Suprapubic skin (tissue), 4 donors: ENCODE data around the gene RNF31. TPM values are rescaled to one million over a fixed set of nuclear protein-coding genes. Genes with fewer than 3 reads are reported as not detected.
A peak's percentile ranks its signal among the peaks of the same experiment; 100 is the strongest.

ENCODE experiments used
- DNase-seq, 2 donors: peaks; one replicate each; pipeline ENCODE4 v3.0.0-alpha.2; 2019; ENCODE audit warnings: low spot score in 2 of 2
- H3K27ac ChIP-seq: fragments of 200-600 bp; sonication (generic); one replicate; pipeline ENCODE4 v1.5.1; 2019
- H3K27me3 ChIP-seq: fragments of 200-600 bp; sonication (generic); one replicate; pipeline ENCODE4 v1.5.1; 2019
- H3K36me3 ChIP-seq: fragments of 200-600 bp; sonication (generic); one replicate; pipeline ENCODE4 v1.5.1; 2019
- H3K4me1 ChIP-seq: fragments of 200-600 bp; sonication (generic); one replicate; pipeline ENCODE4 v1.5.1; 2019
- H3K4me3 ChIP-seq: fragments of 200-600 bp; sonication (generic); one replicate; pipeline ENCODE4 v1.5.1; 2019; ENCODE audit warnings: mild to moderate bottlenecking
- H3K9me3 ChIP-seq: fragments of 200-600 bp; sonication (generic); one replicate; pipeline ENCODE4 v1.5.1; 2019
- EP300 ChIP-seq: sonication (generic); formaldehyde crosslinking; IDR thresholded peaks from one replicate; pipeline ENCODE4 v1.6.1; 2017; ENCODE audit warnings: antibody characterized with exemption
- POLR2A ChIP-seq, 2 donors: fragments of 450-650 bp; IDR thresholded peaks; one replicate each; pipeline ENCODE4 v1.6.1; 2017; ENCODE audit warnings: antibody characterized with exemption in 2 of 2, mild to moderate bottlenecking in 2 of 2, moderate library complexity in 2 of 2
- POLR2AphosphoS5 ChIP-seq, 3 donors: sonication (generic); formaldehyde crosslinking; IDR thresholded peaks; one replicate each; pipeline ENCODE4 v1.6.1; 2017; ENCODE audit warnings: antibody characterized with exemption in 3 of 3
- WGBS: methylation state at CpG from one replicate; pipeline ENCODE4 v1.1.5; 2018; 5-methylcytosine and 5-hydroxymethylcytosine counted together
- total RNA-seq, 4 donors: library from RNA; depleted of rRNA; stranded (reverse); fragments of >200 nt; gene quantifications; one replicate each; pipeline ENCODE4 v1.1.0, GENCODE V29; 2016
- TF ChIP-seq, protein P1 (sequence below), 2 donors: fragments of 200-600 bp in 1 of 2; fragments of 450-650 bp in 1 of 2; sonication (generic) in 1 of 2; IDR thresholded peaks; one replicate each; pipeline ENCODE4 v1.5.1; 2016 to 2019; ENCODE audit warnings: antibody characterized with exemption in 2 of 2, mild to moderate bottlenecking in 1 of 2, moderate library complexity in 1 of 2

The RNF31 gene
- total RNA-seq, 4 donors from 2014 or later: 62.3 to 97.2 (median 70.6) TPM

DNA sequence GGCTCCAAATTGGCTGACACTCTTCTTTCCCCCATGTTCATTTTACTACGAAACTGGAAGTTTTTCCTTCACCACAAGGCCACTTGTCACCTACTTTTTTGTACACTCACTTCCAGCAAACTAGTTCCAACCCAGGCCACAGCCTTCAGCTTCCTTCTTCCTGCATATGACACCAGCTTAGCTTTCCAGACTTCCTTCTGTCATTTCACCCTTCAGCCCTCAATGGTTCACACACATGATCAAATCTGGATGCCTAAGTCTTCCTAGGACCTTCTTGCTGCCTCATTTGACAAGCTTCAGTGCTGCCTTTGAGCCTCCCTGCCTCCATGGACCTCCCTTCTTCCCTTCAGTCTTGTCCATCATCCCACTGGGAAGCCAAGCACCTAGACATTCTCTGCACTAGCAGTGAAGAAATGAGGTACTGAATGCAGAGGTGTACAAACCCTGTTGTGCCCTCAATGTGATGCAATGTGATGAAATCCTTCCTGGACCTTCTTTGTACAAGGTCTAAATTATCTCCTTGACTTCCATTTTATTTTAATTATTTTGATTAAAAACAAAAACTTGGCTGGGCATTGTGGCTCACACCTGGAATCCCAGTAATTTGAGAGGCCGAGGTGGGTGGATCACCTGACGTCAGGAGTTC lies 20.3 kb downstream of the RNF31 start:
- Histone ChIP-seq H3K4me1 (peaks cover 35% of the 10 kb centered on the region), H3K36me3 (peaks cover 61% of the 10 kb centered on the region), H3K9me3 (no peaks in the 10 kb centered on the region), H3K27me3 (no peaks in the 10 kb centered on the region), H3K27ac (no peak overlapping the region), H3K4me3 (no peak overlapping the region)
- TF ChIP-seq, protein P1, sequence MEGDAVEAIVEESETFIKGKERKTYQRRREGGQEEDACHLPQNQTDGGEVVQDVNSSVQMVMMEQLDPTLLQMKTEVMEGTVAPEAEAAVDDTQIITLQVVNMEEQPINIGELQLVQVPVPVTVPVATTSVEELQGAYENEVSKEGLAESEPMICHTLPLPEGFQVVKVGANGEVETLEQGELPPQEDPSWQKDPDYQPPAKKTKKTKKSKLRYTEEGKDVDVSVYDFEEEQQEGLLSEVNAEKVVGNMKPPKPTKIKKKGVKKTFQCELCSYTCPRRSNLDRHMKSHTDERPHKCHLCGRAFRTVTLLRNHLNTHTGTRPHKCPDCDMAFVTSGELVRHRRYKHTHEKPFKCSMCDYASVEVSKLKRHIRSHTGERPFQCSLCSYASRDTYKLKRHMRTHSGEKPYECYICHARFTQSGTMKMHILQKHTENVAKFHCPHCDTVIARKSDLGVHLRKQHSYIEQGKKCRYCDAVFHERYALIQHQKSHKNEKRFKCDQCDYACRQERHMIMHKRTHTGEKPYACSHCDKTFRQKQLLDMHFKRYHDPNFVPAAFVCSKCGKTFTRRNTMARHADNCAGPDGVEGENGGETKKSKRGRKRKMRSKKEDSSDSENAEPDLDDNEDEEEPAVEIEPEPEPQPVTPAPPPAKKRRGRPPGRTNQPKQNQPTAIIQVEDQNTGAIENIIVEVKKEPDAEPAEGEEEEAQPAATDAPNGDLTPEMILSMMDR (IDR thresholded peaks at IDR 0.05): no peak
- no peak for TF ChIP-seq EP300
- TF ChIP-seq POLR2A (IDR thresholded peaks at IDR 0.05): no peak
- TF ChIP-seq POLR2AphosphoS5 (IDR thresholded peaks at IDR 0.05): no peak
- 89% methylated on average over 3 of the region's 3 CpGs for WGBS
- no peak for DNase-seq

DNA sequence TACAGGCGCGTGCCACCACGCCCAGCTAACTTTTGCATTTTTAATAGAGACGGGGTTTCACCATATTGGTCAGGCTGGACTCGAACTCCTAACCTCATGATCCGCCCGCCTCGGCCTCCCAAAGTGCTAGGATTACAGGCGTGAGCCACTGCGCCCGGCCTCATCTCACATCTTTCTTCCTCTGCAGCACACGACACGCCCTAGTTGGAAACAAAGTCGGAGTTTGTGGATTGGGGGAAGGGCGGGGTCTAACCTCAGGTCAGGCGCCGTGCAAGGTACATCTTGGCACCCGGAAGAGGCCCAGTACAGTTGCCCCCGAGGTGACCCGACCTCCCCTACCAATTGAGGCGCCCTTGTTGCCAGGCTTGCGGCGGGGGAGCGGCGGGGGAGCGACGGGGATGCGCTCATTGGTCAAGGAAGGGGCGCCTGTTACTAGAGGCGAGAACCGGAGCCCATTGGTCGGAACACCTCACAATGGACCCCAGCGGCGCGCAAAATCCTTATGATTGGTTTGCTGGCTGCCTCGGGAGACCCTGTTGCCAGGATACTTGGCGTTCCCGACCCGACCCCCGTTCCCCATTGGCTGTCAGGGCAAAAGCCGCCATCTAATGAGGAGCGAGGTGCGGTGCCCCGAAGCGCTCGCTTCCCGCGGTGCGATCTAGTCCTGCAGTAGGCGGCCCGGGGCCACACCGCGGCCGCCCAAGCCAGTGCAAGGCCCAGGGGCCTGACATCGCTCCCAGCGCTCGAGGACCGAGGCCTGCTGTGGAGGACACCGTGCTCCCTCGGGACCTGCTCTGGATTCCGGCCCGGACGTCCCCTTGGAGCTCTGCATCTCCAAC lies 24.3 kb downstream of the RNF31 start, which contains the start of gene REC8:
Gene REC8, plus strand, starts transcription at position 659 of the 839 bp plus-strand sequence. CDS start 473 bp downstream, outside the sequence.
- H3K36me3 ChIP-seq: peaks cover 27% of the 10 kb centered on the region
- WGBS: 45% methylated on average over 33 of the region's 63 CpGs
- peak within 1 kb of the TSS; percentile 31 for H3K4me3 ChIP-seq
- no peaks in the 10 kb centered on the region for H3K9me3 ChIP-seq
- TF ChIP-seq, protein P1 (IDR thresholded peaks at IDR 0.05): no peak
- TF ChIP-seq EP300 (no peak), POLR2A (IDR thresholded peaks at IDR 0.05) (no peak), POLR2AphosphoS5 (IDR thresholded peaks at IDR 0.05) (no peak)
- peak within 1 kb of the TSS; percentile 29 for H3K27ac ChIP-seq
- peak in 1 of 2 donors; percentile 74 for DNase-seq
- H3K4me1 ChIP-seq: peaks cover 10% of the 10 kb centered on the region
- H3K27me3 ChIP-seq: no peaks in the 10 kb centered on the region

GRCh38 chr14:24172261-24172860 lies 25.1 kb downstream of the RNF31 start:
- 55% methylated on average over 30 of the region's 30 CpGs for WGBS
- Histone ChIP-seq H3K36me3 (peaks cover 27% of the 10 kb centered on the region), H3K27ac (no peak overlapping the region), H3K4me1 (peaks cover 10% of the 10 kb centered on the region), H3K9me3 (no peaks in the 10 kb centered on the region), H3K4me3 (peak overlapping the region; percentile 31), H3K27me3 (no peaks in the 10 kb centered on the region)
- DNase-seq: peak in 1 of 2 donors; percentile 60
- TF ChIP-seq POLR2AphosphoS5 (IDR thresholded peaks at IDR 0.05) (no peak), POLR2A (IDR thresholded peaks at IDR 0.05) (no peak), EP300 (no peak)
- TF ChIP-seq, protein P1 (IDR thresholded peaks at IDR 0.05): no peak

GRCh38 chr14:24172871-24173281 lies 25.6 kb downstream of the RNF31 start:
- peaks cover 10% of the 10 kb centered on the region for H3K4me1 ChIP-seq
- H3K27me3 ChIP-seq: no peaks in the 10 kb centered on the region
- no peak for TF ChIP-seq POLR2AphosphoS5 (IDR thresholded peaks at IDR 0.05)
- TF ChIP-seq, protein P1 (IDR thresholded peaks at IDR 0.05): no peak
- no peak for TF ChIP-seq POLR2A (IDR thresholded peaks at IDR 0.05)
- no peak for TF ChIP-seq EP300
- DNase-seq: peak in 1 of 2 donors; percentile 42
- H3K9me3 ChIP-seq: no peaks in the 10 kb centered on the region
- H3K36me3 ChIP-seq: peaks cover 27% of the 10 kb centered on the region
- 67% methylated on average over 17 of the region's 20 CpGs for WGBS
- no peak overlapping the region for H3K4me3 ChIP-seq
- H3K27ac ChIP-seq: no peak overlapping the region
